Thyroid gland (tissue), 4 donors: ENCODE measurements around the gene PLEKHA4. TPM values are rescaled to one million over a fixed set of nuclear protein-coding genes. Genes with fewer than 3 reads are reported as not detected.
"Not testable (repeated sequence)": the region's sequence is repeated elsewhere in the genome, so short reads cannot be mapped to it uniquely, and the experiment has no call there.

Experiments
- DNase-seq, 2 donors: peaks; one replicate each; pipeline ENCODE4 v3.0.0-alpha.2; 2019
- H3K27ac ChIP-seq, 3 donors: fragments of 200-600 bp; sonication (generic); 1 replicate in 2 of 3; 2 replicates in 1 of 3; pipeline ENCODE4 v1.5.1; 2016 to 2019; ENCODE audit warnings: mild to moderate bottlenecking in 1 of 3, moderate library complexity in 1 of 3
- H3K27me3 ChIP-seq: fragments of 200-600 bp; sonication (generic); one replicate; pipeline ENCODE4 v1.5.1; 2019
- H3K36me3 ChIP-seq, 2 donors: fragments of 200-600 bp; sonication (generic); one replicate each; pipeline ENCODE4 v1.5.1; 2016 to 2019
- H3K4me1 ChIP-seq, 2 donors: fragments of 200-600 bp; sonication (generic); one replicate each; pipeline ENCODE4 v1.5.1; 2017 to 2019
- H3K4me3 ChIP-seq, 3 donors: fragments of 200-600 bp; sonication (generic); replicated peaks in 1 of 3; 1 replicate in 2 of 3; 2 replicates in 1 of 3; pipeline ENCODE4 v1.5.1; 2016; ENCODE audit warnings: mild to moderate bottlenecking in 1 of 3
- H3K9me3 ChIP-seq: fragments of 200-600 bp; sonication (generic); one replicate; pipeline ENCODE4 v1.5.1; 2017
- CTCF ChIP-seq, 6 experiments: fragments of 200-600 bp in 3 of 6; fragments of 450-650 bp in 3 of 6; sonication (generic) in 3 of 6; IDR thresholded peaks; one replicate each; pipeline ENCODE4 v1.5.1; 2016 to 2019; ENCODE audit warnings: antibody characterized with exemption in 6 of 6, mild to moderate bottlenecking in 2 of 6, inconsistent platforms in 1 of 6, moderate library complexity in 1 of 6
- POLR2A ChIP-seq, 2 donors: fragments of 450-650 bp; IDR thresholded peaks; one replicate each; pipeline ENCODE4 v1.6.1; 2017; ENCODE audit warnings: antibody characterized with exemption in 2 of 2, mild to moderate bottlenecking in 2 of 2, moderate library complexity in 1 of 2
- WGBS, 2 donors: methylation state at CpG; one replicate each; pipeline ENCODE4 v1.1.5; 2017; 5-methylcytosine and 5-hydroxymethylcytosine counted together
- intact Hi-C: fragments of 100-400 bp; cut with DNase I; formaldehyde crosslinking; loops from one replicate; pipeline ENCODE4 v1.15.1; 2023
- total RNA-seq, 4 donors: library from RNA; depleted of rRNA; stranded (reverse); fragments of >200 nt; gene quantifications; one replicate each; pipeline ENCODE4 v1.2.3, GENCODE V29; 2016

Gene PLEKHA4
- total RNA-seq, 4 donors from 2014 or later = 15.2 to 21.8 (median 19.0) TPM

GRCh38 chr19:48873476-48874302 is 5.3 kb upstream of the PLEKHA4 start:
- TF ChIP-seq CTCF (IDR thresholded peaks at IDR 0.05) = no peak
- no peak for TF ChIP-seq POLR2A (IDR thresholded peaks at IDR 0.05)
- Histone ChIP-seq H3K27me3 (no peaks in the 10 kb centered on the region), H3K9me3 (no peaks in the 10 kb centered on the region), H3K4me1 (peaks cover 32 to 45% of the 10 kb centered on the region in 2 donors), H3K27ac (peak overlapping the region; percentile 96 to 100 (median 100)), H3K4me3 (peak overlapping the region in 2 of 3 donors; percentile 56 to 100), H3K36me3 (peaks cover 17 to 26% of the 10 kb centered on the region in 2 donors)
- intact Hi-C loops = no loop called here
- no peak for DNase-seq
- 62 to 70% methylated on average over 14 of the region's 14 CpGs for WGBS, 2 donors

GRCh38 chr19:48872884-48873475 is 4.6 kb upstream of the PLEKHA4 start:
- H3K36me3 ChIP-seq = peaks cover 17 to 26% of the 10 kb centered on the region in 2 donors
- H3K4me1 ChIP-seq = peaks cover 32 to 52% of the 10 kb centered on the region in 2 donors
- intact Hi-C loops = no loop called here
- H3K27ac ChIP-seq = peak overlapping the region; percentile 96 to 100 (median 100)
- WGBS, 2 donors = 4 to 7% methylated on average over 13 to 14 of the region's 14 CpGs
- TF ChIP-seq CTCF (IDR thresholded peaks at IDR 0.05) = no peak
- no peak for TF ChIP-seq POLR2A (IDR thresholded peaks at IDR 0.05)
- peak; percentile 89 to 91 for DNase-seq
- peak overlapping the region; percentile 56 to 100 (median 73) for H3K4me3 ChIP-seq
- no peaks in the 10 kb centered on the region for H3K27me3 ChIP-seq
- H3K9me3 ChIP-seq = no peaks in the 10 kb centered on the region

- Histone ChIP-seq H3K4me1 (peaks cover 36 to 58% of the 10 kb centered on the region in 2 donors), H3K36me3 (peaks cover 17 to 26% of the 10 kb centered on the region in 2 donors), H3K27ac (peak within 1 kb of the TSS; percentile 96 to 100 (median 100)), H3K9me3 (no peaks in the 10 kb centered on the region), H3K27me3 (no peaks in the 10 kb centered on the region), H3K4me3 (peak within 1 kb of the TSS; percentile 56 to 100 (median 73))
- peak; percentile 98 for DNase-seq
- TF ChIP-seq POLR2A (IDR thresholded peaks at IDR 0.05) = peak; percentile 98 to 99
- peak in 3 of 6 experiments; percentile 3 to 48 (median 24) for TF ChIP-seq CTCF (IDR thresholded peaks at IDR 0.05)
- intact Hi-C loops = no loop called here
- 0% methylated on average over 16 to 43 of the region's 53 CpGs for whole genome bisulfite sequencing, 2 donors
Observed at GRCh38 chr19:48872182-48872883, 3.9 kb upstream of the PLEKHA4 start, which contains the start of gene PPP1R15A. Gene PPP1R15A, plus strand, starts transcription at chr19:48872421. Its CDS starts 813 bp downstream, at chr19:48873234.

GRCh38 chr19:48871471-48872181 is 3.2 kb upstream of the PLEKHA4 start:
- H3K4me3 ChIP-seq, H3K9me3 ChIP-seq, DNase-seq, H3K27me3 ChIP-seq, intact Hi-C loops: not testable (repeated sequence)
- H3K4me1 ChIP-seq = peaks cover 39 to 59% of the 10 kb centered on the region in 2 donors
- peak overlapping the region; percentile 58 to 100 (median 100) for H3K27ac ChIP-seq
- H3K36me3 ChIP-seq = peaks cover 17 to 26% of the 10 kb centered on the region in 2 donors
- 76 to 82% methylated on average over 31 of the region's 31 CpGs for WGBS, 2 donors

- no peak for TF ChIP-seq POLR2A (IDR thresholded peaks at IDR 0.05)
- TF ChIP-seq CTCF (IDR thresholded peaks at IDR 0.05) = no peak
- DNase-seq = no peak
- no peak overlapping the region for H3K27ac ChIP-seq
- H3K4me3 ChIP-seq = no peak overlapping the region
- H3K4me1 ChIP-seq = peaks cover 34 to 50% of the 10 kb centered on the region in 2 donors
- H3K9me3 ChIP-seq = no peaks in the 10 kb centered on the region
- WGBS, 2 donors = 90 to 94% methylated on average over 9 of the region's 9 CpGs
- H3K27me3 ChIP-seq = no peaks in the 10 kb centered on the region
- peaks cover 8 to 15% of the 10 kb centered on the region in 2 donors for H3K36me3 ChIP-seq
- intact Hi-C loops = no loop called here
Observed at GRCh38 chr19:48870048-48870447, 1.6 kb upstream of the PLEKHA4 start.
